K562 (cell line): ENCODE measurements around the gene SRRT. TPM values are rescaled to one million over a fixed set of nuclear protein-coding genes. Genes with fewer than 3 reads are reported as not detected.
A peak's percentile ranks its signal among the peaks of the same experiment; 100 is the strongest.

Experiments
- ARID1B ChIP-seq: fragments of 450-650 bp; IDR thresholded peaks from 2 replicates; pipeline ENCODE4 v1.6.1; 2016; ENCODE audit warnings: antibody characterized with exemption, mild to moderate bottlenecking, inconsistent platforms
- BHLHE40 ChIP-seq: IDR thresholded peaks from 2 replicates; pipeline ENCODE4 v1.6.1; 2011; ENCODE audit warnings: low read length, improper control_type of control experiment
- CBFB ChIP-seq: sonication (generic); formaldehyde crosslinking; IDR thresholded peaks from 2 replicates; pipeline ENCODE4 v1.4.0; 2020; ENCODE audit warnings: mild to moderate bottlenecking, missing genetic modification reagents
- CBX5 ChIP-seq: IDR thresholded peaks from 2 replicates; pipeline ENCODE4 v1.6.1; 2014; ENCODE audit warnings: low read depth, borderline replicate concordance
- CEBPB ChIP-seq: fragments of 450-650 bp; IDR thresholded peaks from 2 replicates; pipeline ENCODE4 v1.6.1; 2016; ENCODE audit warnings: missing genetic modification characterization, missing compliant biosample characterization
- CREBBP ChIP-seq: IDR thresholded peaks from one replicate; pipeline ENCODE4 v1.6.1; 2012; ENCODE audit warnings: low read depth, mild to moderate bottlenecking, control low read depth, inconsistent platforms, low read length
- DDX20 ChIP-seq: fragments of 450-650 bp; IDR thresholded peaks from 2 replicates; pipeline ENCODE4 v1.6.1; 2016; ENCODE audit warnings: missing genetic modification characterization, low read depth, mild to moderate bottlenecking, missing compliant biosample characterization, moderate library complexity
- FOSL1 ChIP-seq: fragments of 200-800 bp; sonication (Bioruptor generic); conservative IDR thresholded peaks from 2 replicates; pipeline ENCODE4 v1.6.1; 2016; ENCODE audit warnings: missing genetic modification characterization, missing compliant biosample characterization
- HNRNPL ChIP-seq: fragments of 200-400 bp; formaldehyde crosslinking; IDR thresholded peaks from 2 replicates; pipeline ENCODE4 v1.6.1; 2017; ENCODE audit warnings: low read depth, mild to moderate bottlenecking, low read length
- HNRNPLL ChIP-seq: fragments of 200-400 bp; formaldehyde crosslinking; IDR thresholded peaks from 2 replicates; pipeline ENCODE4 v1.6.1; 2017; ENCODE audit warnings: low read length, low read depth, mild to moderate bottlenecking; ENCODE audit not compliant: poor library complexity, severe bottlenecking
- KLF1 ChIP-seq: fragments of 450-650 bp; IDR thresholded peaks from 2 replicates; pipeline ENCODE4 v1.6.1; 2016; ENCODE audit warnings: missing genetic modification characterization, missing compliant biosample characterization
- MAFK ChIP-seq: IDR thresholded peaks from 2 replicates; pipeline ENCODE4 v1.6.1; 2011; ENCODE audit warnings: low read length, improper control_type of control experiment
- MEF2D ChIP-seq: conservative IDR thresholded peaks from 2 replicates; pipeline ENCODE4 v1.6.1; 2016; ENCODE audit warnings: low read depth, missing genetic modification characterization, missing compliant biosample characterization
- NFRKB ChIP-seq: fragments of 450-650 bp; IDR thresholded peaks from 2 replicates; pipeline ENCODE4 v1.6.1; 2016; ENCODE audit warnings: low read depth
- SMARCE1 ChIP-seq: fragments of 450-650 bp; IDR thresholded peaks from 2 replicates; pipeline ENCODE4 v1.7.1; 2016; ENCODE audit warnings: mild to moderate bottlenecking
- SRSF1 ChIP-seq: fragments of 200-400 bp; formaldehyde crosslinking; IDR thresholded peaks from 2 replicates; pipeline ENCODE4 v1.6.1; 2017; ENCODE audit warnings: mild to moderate bottlenecking, low read depth, low read length, moderate library complexity
- TCF7 ChIP-seq: sonication (generic); IDR thresholded peaks from 2 replicates; pipeline ENCODE4 v1.6.1; 2016; ENCODE audit warnings: antibody characterized with exemption, borderline replicate concordance
- TEAD2 ChIP-seq: fragments of 450-650 bp; IDR thresholded peaks from 2 replicates; pipeline ENCODE4 v1.6.1; 2016; ENCODE audit warnings: missing genetic modification characterization, control low read depth, missing compliant biosample characterization
- THRAP3 ChIP-seq: fragments of 450-650 bp; IDR thresholded peaks from 2 replicates; pipeline ENCODE4 v1.6.1; 2016; ENCODE audit warnings: mild to moderate bottlenecking, inconsistent platforms, borderline replicate concordance
- ZBTB17 ChIP-seq: fragments of 450-650 bp; formaldehyde crosslinking; IDR thresholded peaks from 2 replicates; pipeline ENCODE4 v1.4.0; 2020; ENCODE audit warnings: mild to moderate bottlenecking
- ZC3H4 ChIP-seq: sonication (generic); formaldehyde crosslinking; IDR thresholded peaks from 2 replicates; pipeline ENCODE4 v1.9.0; 2021; ENCODE audit warnings: missing genetic modification reagents, borderline replicate concordance
- ZNF408 ChIP-seq: fragments of 250-450 bp; sonication (Bioruptor Pico); IDR thresholded peaks from 2 replicates; pipeline ENCODE4 v1.4.0; 2020; ENCODE audit warnings: low read depth, mild to moderate bottlenecking, moderate library complexity
- ZNF717 ChIP-seq: fragments of 250-450 bp; sonication (Bioruptor Pico); IDR thresholded peaks from 2 replicates; pipeline ENCODE4 v1.5.0; 2021
- polyA plus RNA-seq, 8 experiments: library from polyadenylated mRNA; depleted of rRNA in 4 of 8; stranded (reverse) in 5 of 8; unstranded in 3 of 8; fragments of >200 nt; fragmentation: Nextera tagmentation in 2 of 8; fragmentation: Illumina TruSeq in 1 of 8; extraction: Ambion mirVana in 2 of 8; extraction: Trizol in 1 of 8; gene quantifications; 2 replicates each; pipeline versions ENCODE4 v1.2.1 to v1.2.3, GENCODE V29; 2011 to 2014; ENCODE audit warnings: inconsistent platforms in 1 of 8, missing spikeins in 1 of 8
- total RNA-seq, 7 experiments: library from RNA; depleted of rRNA in 6 of 7; stranded (reverse); fragments of >200 nt in 6 of 7; fragmentation: Illumina TruSeq in 2 of 7; extraction: Trizol in 2 of 7; gene quantifications; 2 replicates each; pipeline versions ENCODE4 v1.2.1 to v1.2.3, GENCODE V29; 2011 to 2021; ENCODE audit warnings: low replicate concordance in 1 of 7
- TF ChIP-seq, protein P1 (sequence below), 2 experiments: IDR thresholded peaks; 2 replicates each; pipeline ENCODE4 v1.6.1; 2012; ENCODE audit warnings: improper control_type of control experiment in 2 of 2, low read depth in 2 of 2, low read length in 2 of 2, borderline replicate concordance in 1 of 2
- TF ChIP-seq, protein P2 (sequence below): fragments of 450-650 bp; formaldehyde crosslinking; IDR thresholded peaks from 2 replicates; pipeline ENCODE4 v1.4.0; 2022; ENCODE audit warnings: missing genetic modification characterization
- TF ChIP-seq, protein P3 (sequence below), 2 experiments: IDR thresholded peaks; 2 replicates each; pipeline ENCODE4 v1.6.1; 2011; ENCODE audit warnings: borderline replicate concordance in 1 of 2, control low read depth in 1 of 2, low read depth in 1 of 2, low read length in 1 of 2, mild to moderate bottlenecking in 1 of 2, mixed read lengths in 1 of 2, moderate library complexity in 1 of 2; ENCODE audit not compliant: insufficient read depth in 1 of 2, insufficient read length in 1 of 2, poor library complexity in 1 of 2, severe bottlenecking in 1 of 2; ENCODE audit errors: extremely low read depth in 1 of 2

SRRT gene
- total and polyA plus RNA-seq, 9 of the 15 experiments (the other 6 are each of a cell fraction or from before 2014, with no cell fraction given) = 10.3 to 263 (median 84.4) TPM

DNA sequence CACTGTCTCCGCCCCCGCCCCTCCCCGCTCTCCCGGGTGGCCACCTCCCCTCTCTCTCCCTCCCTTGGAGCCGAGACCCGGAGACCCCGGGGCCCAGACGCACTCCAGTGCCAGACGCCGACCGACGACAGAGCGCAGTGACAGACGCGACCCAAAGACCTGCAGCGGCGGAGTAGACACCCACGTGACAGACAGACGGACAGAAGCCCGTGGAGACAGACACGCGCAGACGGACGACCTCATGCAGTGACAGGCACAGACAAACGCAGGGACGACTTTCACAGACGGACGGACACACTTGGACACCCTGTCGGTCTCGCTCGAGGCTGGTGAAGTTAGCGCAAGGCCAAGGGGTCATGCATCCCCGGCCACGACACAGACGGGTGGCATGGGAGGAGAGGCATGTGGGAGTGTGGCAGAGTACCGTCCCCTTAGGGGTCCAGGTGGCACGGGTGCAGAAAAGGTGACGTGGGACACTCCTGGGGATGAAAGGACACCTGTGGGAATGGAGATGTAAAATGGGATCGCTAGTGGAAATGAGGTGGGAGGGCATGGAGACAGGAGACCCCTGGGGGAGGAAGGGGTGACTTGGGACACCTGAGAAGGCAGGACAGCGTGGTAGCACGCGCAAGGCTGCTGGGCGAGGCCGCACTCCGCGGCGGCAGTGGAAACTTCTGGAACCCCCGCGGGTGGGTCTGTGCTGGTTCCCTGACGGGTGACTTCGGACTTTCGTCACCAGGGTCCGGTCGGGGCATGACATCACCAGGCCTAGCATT, 21.2 kb downstream of the SRRT start (continued):
- TF ChIP-seq SRSF1 (no peak), ZNF717 (CRISPR knock-in tag) (no peak), CREBBP (no peak), DDX20 (tag) (no peak), KLF1 (tag) (no peak), MAFK (no peak), CBFB (no peak), TCF7 (no peak), MEF2D (tag) (no peak), SMARCE1 (peak; percentile 47; the same call in 1 of the 2 replicates), CBX5 (no peak), BHLHE40 (peak; percentile 22; the same call in 1 of the 2 replicates), ZBTB17 (CRISPR knock-in tag) (no peak), CEBPB (tag) (0 out of 2 replicates have a peak, but pooled peaks have one; percentile 14), HNRNPLL (no peak), HNRNPL (no peak), ARID1B (peak; percentile 50), ZC3H4 (CRISPR knock-in tag) (peak; percentile 54; the same call in 1 of the 2 replicates), FOSL1 (tag) (no peak), NFRKB (peak; percentile 31; the same call in 1 of the 2 replicates), TEAD2 (tag) (no peak), ZNF408 (CRISPR knock-in tag) (no peak), THRAP3 (no peak)
- TF ChIP-seq, protein P1, sequence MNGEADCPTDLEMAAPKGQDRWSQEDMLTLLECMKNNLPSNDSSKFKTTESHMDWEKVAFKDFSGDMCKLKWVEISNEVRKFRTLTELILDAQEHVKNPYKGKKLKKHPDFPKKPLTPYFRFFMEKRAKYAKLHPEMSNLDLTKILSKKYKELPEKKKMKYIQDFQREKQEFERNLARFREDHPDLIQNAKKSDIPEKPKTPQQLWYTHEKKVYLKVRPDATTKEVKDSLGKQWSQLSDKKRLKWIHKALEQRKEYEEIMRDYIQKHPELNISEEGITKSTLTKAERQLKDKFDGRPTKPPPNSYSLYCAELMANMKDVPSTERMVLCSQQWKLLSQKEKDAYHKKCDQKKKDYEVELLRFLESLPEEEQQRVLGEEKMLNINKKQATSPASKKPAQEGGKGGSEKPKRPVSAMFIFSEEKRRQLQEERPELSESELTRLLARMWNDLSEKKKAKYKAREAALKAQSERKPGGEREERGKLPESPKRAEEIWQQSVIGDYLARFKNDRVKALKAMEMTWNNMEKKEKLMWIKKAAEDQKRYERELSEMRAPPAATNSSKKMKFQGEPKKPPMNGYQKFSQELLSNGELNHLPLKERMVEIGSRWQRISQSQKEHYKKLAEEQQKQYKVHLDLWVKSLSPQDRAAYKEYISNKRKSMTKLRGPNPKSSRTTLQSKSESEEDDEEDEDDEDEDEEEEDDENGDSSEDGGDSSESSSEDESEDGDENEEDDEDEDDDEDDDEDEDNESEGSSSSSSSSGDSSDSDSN (IDR thresholded peaks at IDR 0.05; ENCODE audit: borderline replicate concordance in 1 of 2, low read depth in 2 of 2, low read length in 2 of 2) = no peak
- TF ChIP-seq, protein P2, sequence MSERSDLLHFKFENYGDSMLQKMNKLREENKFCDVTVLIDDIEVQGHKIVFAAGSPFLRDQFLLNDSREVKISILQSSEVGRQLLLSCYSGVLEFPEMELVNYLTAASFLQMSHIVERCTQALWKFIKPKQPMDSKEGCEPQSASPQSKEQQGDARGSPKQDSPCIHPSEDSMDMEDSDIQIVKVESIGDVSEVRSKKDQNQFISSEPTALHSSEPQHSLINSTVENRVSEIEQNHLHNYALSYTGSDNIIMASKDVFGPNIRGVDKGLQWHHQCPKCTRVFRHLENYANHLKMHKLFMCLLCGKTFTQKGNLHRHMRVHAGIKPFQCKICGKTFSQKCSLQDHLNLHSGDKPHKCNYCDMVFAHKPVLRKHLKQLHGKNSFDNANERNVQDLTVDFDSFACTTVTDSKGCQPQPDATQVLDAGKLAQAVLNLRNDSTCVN = no peak
- TF ChIP-seq, protein P3, sequence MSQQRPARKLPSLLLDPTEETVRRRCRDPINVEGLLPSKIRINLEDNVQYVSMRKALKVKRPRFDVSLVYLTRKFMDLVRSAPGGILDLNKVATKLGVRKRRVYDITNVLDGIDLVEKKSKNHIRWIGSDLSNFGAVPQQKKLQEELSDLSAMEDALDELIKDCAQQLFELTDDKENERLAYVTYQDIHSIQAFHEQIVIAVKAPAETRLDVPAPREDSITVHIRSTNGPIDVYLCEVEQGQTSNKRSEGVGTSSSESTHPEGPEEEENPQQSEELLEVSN (IDR thresholded peaks at IDR 0.05; ENCODE audit: borderline replicate concordance in 1 of 2, extremely low read depth in 1 of 2, insufficient read depth in 1 of 2, insufficient read length in 1 of 2, low read depth in 1 of 2, low read length in 1 of 2, poor library complexity in 1 of 2, severe bottlenecking in 1 of 2) = peak; percentile 71 to 84
